GM19455 (cell line): ENCODE data around the gene LMAN2.
A peak's percentile ranks its signal among the peaks of the same experiment; 100 is the strongest.
"Not testable (repeated sequence)": the region's sequence is repeated elsewhere in the genome, so short reads cannot be mapped to it uniquely, and the experiment has no call there.

Experiments used
- ATAC-seq: cut with Tn5 transposase; IDR thresholded peaks from one replicate; pipeline ENCODE4 v1.9.1; 2021; ENCODE audit not compliant: unreplicated experiment

Gene LMAN2

GRCh38 chr5:177365845-177366527 lies 14.5 kb upstream of the LMAN2 start:
- no peak for ATAC-seq

- no peak for ATAC-seq
Measured at GRCh38 chr5:177364159-177364962, 12.9 kb upstream of the LMAN2 start.

GRCh38 chr5:177363565-177363964 lies 12.1 kb upstream of the LMAN2 start:
- no peak for ATAC-seq

GRCh38 chr5:177362610-177363507 lies 11.4 kb upstream of the LMAN2 start:
- ATAC-seq, result no peak

GRCh38 chr5:177362292-177362609 lies 10.8 kb upstream of the LMAN2 start:
- no peak for ATAC-seq

- ATAC-seq, result no peak
Measured at GRCh38 chr5:177361418-177362291, 10.2 kb upstream of the LMAN2 start.

- not testable (repeated sequence) for ATAC-seq
Measured at GRCh38 chr5:177360740-177361139, 9.3 kb upstream of the LMAN2 start.

GRCh38 chr5:177359860-177360259 lies 8.4 kb upstream of the LMAN2 start:
- ATAC-seq, result no peak

- no peak for ATAC-seq
Measured at GRCh38 chr5:177359451-177359851, 8.0 kb upstream of the LMAN2 start.

- no peak for ATAC-seq
Measured at GRCh38 chr5:177358370-177358819, 6.9 kb upstream of the LMAN2 start.

- peak; percentile 90 for ATAC-seq
Measured at GRCh38 chr5:177357459-177358351, 6.2 kb upstream of the LMAN2 start, which contains the start of gene RGS14. TSS of gene RGS14 (plus strand) at chr5:177357924. CDS start at chr5:177358025, 101 bp downstream.

GRCh38 chr5:177357146-177357458 lies 5.6 kb upstream of the LMAN2 start:
- no peak for ATAC-seq

- no peak for ATAC-seq
Measured at GRCh38 chr5:177356746-177357145, 5.3 kb upstream of the LMAN2 start.

GRCh38 chr5:177355868-177356168 lies 4.3 kb upstream of the LMAN2 start:
- no peak for ATAC-seq

GRCh38 chr5:177355162-177355867 lies 3.8 kb upstream of the LMAN2 start:
- no peak for ATAC-seq

- no peak for ATAC-seq
Measured at GRCh38 chr5:177354711-177355110, 3.2 kb upstream of the LMAN2 start.

- ATAC-seq, result no peak
Measured at GRCh38 chr5:177354256-177354655, 2.8 kb upstream of the LMAN2 start.

- ATAC-seq, result no peak
Measured at GRCh38 chr5:177353093-177353492, 1.6 kb upstream of the LMAN2 start.

GRCh38 chr5:177350776-177351391 lies 584 bp downstream of the LMAN2 start:
- ATAC-seq, result no peak
